ENCODE results near the gene METTL26.

Gene METTL26

DNA sequence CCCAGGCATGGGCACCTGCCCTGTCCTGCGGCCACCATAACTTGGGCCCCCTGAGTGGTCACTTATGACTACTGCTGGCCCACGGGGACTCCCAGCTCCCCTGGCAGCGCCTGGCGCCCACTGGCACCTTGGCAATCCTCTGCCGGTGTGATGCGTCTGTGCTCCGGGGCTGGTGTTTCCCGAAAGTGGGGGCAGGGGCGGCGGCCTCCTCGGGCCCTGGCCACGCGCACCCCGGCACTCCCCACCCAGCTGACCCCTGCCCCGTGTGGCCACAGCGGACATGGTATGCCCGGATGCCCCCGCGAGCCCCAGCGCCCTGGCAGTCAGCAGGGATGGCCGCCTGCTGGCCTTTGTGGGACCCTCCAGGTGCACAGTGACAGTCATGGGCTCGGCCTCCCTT lies 21.4 kb upstream of the METTL26 start:
- Histone ChIP-seq H3K36me3 (ENCODE audit: control insufficient read depth in 1 of 2, insufficient read depth in 2 of 2, low read length in 2 of 2) (peaks cover 0 to 16% of the 10 kb centered on the region in 2 donors), H3K27ac (ENCODE audit: low read depth, low read length) (no peak overlapping the region)

DNA sequence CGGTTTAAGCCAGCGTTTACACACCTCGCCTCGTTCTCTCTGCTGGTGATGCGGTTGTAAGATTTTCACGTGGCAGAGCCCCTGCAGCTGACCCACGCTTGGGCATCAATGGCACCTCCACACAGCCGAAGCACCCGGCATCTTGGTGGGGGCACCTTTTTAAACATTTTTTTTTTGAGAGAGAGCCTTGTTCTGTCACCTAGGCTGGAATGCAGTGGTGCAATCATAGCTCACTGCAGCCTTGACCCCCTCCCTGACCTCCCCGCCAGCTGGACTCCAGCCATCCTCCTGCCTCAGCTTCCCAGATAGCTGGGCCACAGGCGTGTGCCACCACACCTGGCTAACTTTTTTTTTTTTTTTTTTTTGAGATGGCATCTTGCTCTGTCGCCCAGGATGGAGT lies 17.9 kb upstream of the METTL26 start:
- Histone ChIP-seq H3K9ac (ENCODE audit: low read depth in 1 of 2, low read length in 2 of 2) (no peak overlapping the region), H3K4me3 (ENCODE audit: low read depth in 1 of 2, low read length in 2 of 2) (no peak overlapping the region), H3K36me3 (ENCODE audit: control insufficient read depth in 1 of 2, insufficient read depth in 2 of 2, low read length in 2 of 2) (peaks cover 0 to 15% of the 10 kb centered on the region in 2 donors), H3K9me3 (ENCODE audit: control insufficient read depth in 1 of 2, low read length in 2 of 2) (no peaks in the 10 kb centered on the region), H3K27me3 (ENCODE audit: control insufficient read depth in 1 of 2, insufficient read depth in 2 of 2, low read length in 2 of 2) (no peaks in the 10 kb centered on the region), H3K27ac (ENCODE audit: low read depth, low read length) (no peak overlapping the region), H3K4me1 (ENCODE audit: control insufficient read depth in 1 of 2, insufficient read depth in 2 of 2, low read length in 2 of 2) (peaks cover 10 to 12% of the 10 kb centered on the region in 2 donors)

More for the DNA sequence above, 21.4 kb upstream of the METTL26 start:
- Histone ChIP-seq H3K9me3 (ENCODE audit: control insufficient read depth in 1 of 2, low read length in 2 of 2) (no peaks in the 10 kb centered on the region), H3K27me3 (ENCODE audit: control insufficient read depth in 1 of 2, insufficient read depth in 2 of 2, low read length in 2 of 2) (no peaks in the 10 kb centered on the region), H3K9ac (ENCODE audit: low read depth in 1 of 2, low read length in 2 of 2) (no peak overlapping the region), H3K4me1 (ENCODE audit: control insufficient read depth in 1 of 2, insufficient read depth in 2 of 2, low read length in 2 of 2) (peaks cover 3 to 13% of the 10 kb centered on the region in 2 donors), H3K4me3 (ENCODE audit: low read depth in 1 of 2, low read length in 2 of 2) (no peak overlapping the region)

DNA sequence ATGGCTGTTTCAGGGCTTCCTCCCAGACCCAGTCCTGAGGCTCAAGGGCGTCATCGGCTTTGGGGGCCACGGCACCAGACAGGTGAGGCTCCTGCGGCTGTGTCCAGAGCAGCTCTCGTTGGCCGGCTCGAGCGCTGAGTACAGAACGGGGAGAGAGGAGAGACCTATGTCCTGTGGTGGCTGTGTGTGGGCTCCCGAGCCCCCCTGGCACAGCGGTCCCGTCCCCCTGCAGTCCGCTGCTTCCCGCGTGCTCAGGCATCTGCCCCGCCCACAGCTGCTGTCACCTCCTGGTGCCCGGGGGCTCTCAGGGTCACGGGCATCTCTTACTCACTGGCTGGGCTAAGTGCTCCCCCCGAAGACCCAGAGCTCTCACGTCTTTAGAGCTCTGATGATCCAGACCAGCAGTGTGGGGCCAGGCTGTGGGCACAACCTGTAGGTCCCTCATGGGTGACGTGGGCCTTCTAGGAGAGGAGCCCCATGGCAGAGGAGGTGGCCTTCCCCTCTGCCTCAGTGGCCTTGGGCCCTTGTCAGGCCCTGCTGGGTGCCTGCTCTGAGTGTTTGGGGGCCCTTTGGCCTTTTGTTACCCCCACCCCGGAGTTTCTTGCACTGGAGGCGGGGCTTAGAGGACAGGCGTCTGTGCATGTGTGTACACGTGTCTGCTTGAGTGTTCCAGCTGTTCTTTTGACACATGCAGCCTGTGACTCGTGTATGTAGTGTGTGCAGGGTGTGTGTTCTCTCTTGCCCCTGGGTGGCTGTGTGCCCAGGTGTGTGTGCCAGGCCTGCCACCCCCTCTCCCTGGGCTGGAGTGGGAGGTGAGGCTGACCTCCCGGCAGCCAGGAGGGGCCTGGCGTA lies 16.6 kb upstream of the METTL26 start:
- no peak overlapping the region for H3K9ac ChIP-seq (ENCODE audit: low read depth in 1 of 2, low read length in 2 of 2)
- peaks cover 20 to 21% of the 10 kb centered on the region in 2 donors for H3K4me1 ChIP-seq (ENCODE audit: control insufficient read depth in 1 of 2, insufficient read depth in 2 of 2, low read length in 2 of 2)
- no peak overlapping the region for H3K4me3 ChIP-seq (ENCODE audit: low read depth in 1 of 2, low read length in 2 of 2)
- peaks cover 0 to 3% of the 10 kb centered on the region in 2 donors for H3K36me3 ChIP-seq (ENCODE audit: control insufficient read depth in 1 of 2, insufficient read depth in 2 of 2, low read length in 2 of 2)
- H3K27me3 ChIP-seq (ENCODE audit: control insufficient read depth in 1 of 2, insufficient read depth in 2 of 2, low read length in 2 of 2): no peaks in the 10 kb centered on the region
- H3K27ac ChIP-seq (ENCODE audit: low read depth, low read length): no peak overlapping the region
- no peaks in the 10 kb centered on the region for H3K9me3 ChIP-seq (ENCODE audit: control insufficient read depth in 1 of 2, low read length in 2 of 2)

DNA sequence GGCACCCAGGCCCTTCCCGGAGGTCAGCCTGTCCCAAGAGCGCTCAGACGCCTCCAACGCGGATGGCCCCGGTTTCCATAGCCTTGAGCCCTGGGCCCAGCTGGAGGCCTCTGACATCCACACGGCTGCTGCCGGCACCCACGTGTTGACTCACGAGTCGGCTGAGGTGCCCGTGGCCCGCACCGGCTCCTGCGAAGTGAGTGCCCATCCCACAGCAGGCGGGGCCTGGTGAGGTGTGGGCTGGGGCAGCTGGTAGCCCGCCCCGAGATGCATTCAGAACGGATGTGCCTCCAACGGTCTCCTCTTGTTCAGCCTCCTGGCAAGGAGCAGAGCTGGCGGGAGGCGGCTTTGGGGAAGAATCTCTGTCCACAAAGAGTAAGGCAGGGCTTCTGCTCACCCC lies 15.7 kb upstream of the METTL26 start:
- Histone ChIP-seq H3K36me3 (ENCODE audit: control insufficient read depth in 1 of 2, insufficient read depth in 2 of 2, low read length in 2 of 2) (peaks cover 0 to 3% of the 10 kb centered on the region in 2 donors), H3K27me3 (ENCODE audit: control insufficient read depth in 1 of 2, insufficient read depth in 2 of 2, low read length in 2 of 2) (no peaks in the 10 kb centered on the region), H3K9ac (ENCODE audit: low read depth in 1 of 2, low read length in 2 of 2) (no peak overlapping the region), H3K9me3 (ENCODE audit: control insufficient read depth in 1 of 2, low read length in 2 of 2) (no peaks in the 10 kb centered on the region), H3K4me3 (ENCODE audit: low read depth in 1 of 2, low read length in 2 of 2) (no peak overlapping the region), H3K27ac (ENCODE audit: low read depth, low read length) (no peak overlapping the region), H3K4me1 (ENCODE audit: control insufficient read depth in 1 of 2, insufficient read depth in 2 of 2, low read length in 2 of 2) (peaks cover 28 to 30% of the 10 kb centered on the region in 2 donors)

DNA sequence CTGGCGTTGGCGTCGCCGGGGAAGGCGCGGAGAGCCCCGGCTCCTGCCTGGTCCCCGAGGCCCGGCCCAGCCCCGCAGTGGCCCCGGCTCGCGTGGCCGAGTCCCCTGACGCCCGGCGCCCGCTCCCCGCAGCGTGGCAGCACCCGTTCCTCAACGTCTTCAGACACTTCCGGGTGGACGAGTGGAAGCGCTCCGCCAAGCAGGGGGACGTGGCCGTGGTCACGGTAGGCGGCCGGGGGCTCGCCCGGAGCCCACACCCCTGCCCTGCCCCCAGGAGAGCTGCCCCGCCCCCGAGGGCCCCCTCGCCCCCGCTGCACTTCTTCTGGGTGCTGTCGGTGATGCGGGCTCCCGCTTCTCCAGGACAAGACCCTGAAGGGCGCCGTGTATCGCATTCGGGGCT lies 13.5 kb upstream of the METTL26 start:
- Histone ChIP-seq H3K27me3 (ENCODE audit: control insufficient read depth in 1 of 2, insufficient read depth in 2 of 2, low read length in 2 of 2) (no peaks in the 10 kb centered on the region), H3K4me1 (ENCODE audit: control insufficient read depth in 1 of 2, insufficient read depth in 2 of 2, low read length in 2 of 2) (peaks cover 46 to 47% of the 10 kb centered on the region in 2 donors), H3K27ac (ENCODE audit: low read depth, low read length) (no peak overlapping the region), H3K9ac (ENCODE audit: low read depth in 1 of 2, low read length in 2 of 2) (peak overlapping the region; percentile 38 to 92), H3K4me3 (ENCODE audit: low read depth in 1 of 2, low read length in 2 of 2) (peak overlapping the region; percentile 67 to 89), H3K36me3 (ENCODE audit: control insufficient read depth in 1 of 2, insufficient read depth in 2 of 2, low read length in 2 of 2) (no peaks in the 10 kb centered on the region), H3K9me3 (ENCODE audit: control insufficient read depth in 1 of 2, low read length in 2 of 2) (no peaks in the 10 kb centered on the region)

DNA sequence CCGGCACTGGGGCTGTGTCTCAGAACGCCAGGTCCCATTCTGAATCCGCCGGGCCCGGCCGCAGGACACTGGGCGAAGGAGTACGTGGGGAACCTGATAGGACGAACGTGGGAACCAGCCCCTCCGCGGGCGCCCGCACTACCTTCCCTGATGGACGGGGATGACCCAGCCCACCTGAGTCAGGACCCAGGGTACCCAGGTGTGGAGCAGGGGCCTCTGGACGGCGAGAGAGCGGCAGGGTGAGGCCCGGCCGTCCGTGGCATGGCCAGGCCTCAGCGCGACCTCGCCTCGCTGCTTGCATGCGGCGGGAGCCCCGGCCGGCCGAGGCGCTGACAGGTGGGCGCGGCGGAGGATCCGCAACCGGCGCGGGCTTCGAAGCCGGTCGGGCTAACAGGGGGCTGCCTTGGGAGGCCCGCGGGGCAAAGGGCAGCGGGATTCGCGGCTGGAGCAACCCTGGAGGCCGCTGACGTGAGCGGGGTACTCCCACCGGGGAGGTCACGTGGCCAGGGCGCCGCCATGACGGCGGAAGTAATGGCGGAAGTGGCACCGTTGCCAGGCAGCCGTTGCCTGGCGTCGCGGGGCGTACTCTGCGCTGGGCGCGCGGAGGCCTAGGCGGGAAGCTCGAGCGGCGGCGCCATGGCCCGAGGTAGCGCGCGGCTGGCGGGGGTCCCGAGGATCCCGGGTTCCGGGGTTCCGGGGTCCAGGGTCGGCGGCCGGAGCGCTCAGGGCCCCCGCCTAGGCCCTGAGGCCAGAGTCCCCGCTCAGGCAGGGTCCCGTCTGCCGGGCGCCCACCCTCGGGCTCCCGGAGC lies 12.9 kb upstream of the METTL26 start, which contains the start of gene WDR90:
Gene WDR90 (plus strand): TSS at position 585 of the 809 bp plus-strand sequence. CDS start 52 bp downstream, at position 637.
- Histone ChIP-seq H3K27ac (ENCODE audit: low read depth, low read length) (peak within 1 kb of the TSS; percentile 90), H3K4me1 (ENCODE audit: control insufficient read depth in 1 of 2, insufficient read depth in 2 of 2, low read length in 2 of 2) (peaks cover 51 to 53% of the 10 kb centered on the region in 2 donors), H3K9ac (ENCODE audit: low read depth in 1 of 2, low read length in 2 of 2) (peak within 1 kb of the TSS; percentile 82 to 92), H3K36me3 (ENCODE audit: control insufficient read depth in 1 of 2, insufficient read depth in 2 of 2, low read length in 2 of 2) (no peaks in the 10 kb centered on the region), H3K4me3 (ENCODE audit: low read depth in 1 of 2, low read length in 2 of 2) (peak within 1 kb of the TSS; percentile 67 to 89), H3K27me3 (ENCODE audit: control insufficient read depth in 1 of 2, insufficient read depth in 2 of 2, low read length in 2 of 2) (no peaks in the 10 kb centered on the region), H3K9me3 (ENCODE audit: control insufficient read depth in 1 of 2, low read length in 2 of 2) (no peaks in the 10 kb centered on the region)

DNA sequence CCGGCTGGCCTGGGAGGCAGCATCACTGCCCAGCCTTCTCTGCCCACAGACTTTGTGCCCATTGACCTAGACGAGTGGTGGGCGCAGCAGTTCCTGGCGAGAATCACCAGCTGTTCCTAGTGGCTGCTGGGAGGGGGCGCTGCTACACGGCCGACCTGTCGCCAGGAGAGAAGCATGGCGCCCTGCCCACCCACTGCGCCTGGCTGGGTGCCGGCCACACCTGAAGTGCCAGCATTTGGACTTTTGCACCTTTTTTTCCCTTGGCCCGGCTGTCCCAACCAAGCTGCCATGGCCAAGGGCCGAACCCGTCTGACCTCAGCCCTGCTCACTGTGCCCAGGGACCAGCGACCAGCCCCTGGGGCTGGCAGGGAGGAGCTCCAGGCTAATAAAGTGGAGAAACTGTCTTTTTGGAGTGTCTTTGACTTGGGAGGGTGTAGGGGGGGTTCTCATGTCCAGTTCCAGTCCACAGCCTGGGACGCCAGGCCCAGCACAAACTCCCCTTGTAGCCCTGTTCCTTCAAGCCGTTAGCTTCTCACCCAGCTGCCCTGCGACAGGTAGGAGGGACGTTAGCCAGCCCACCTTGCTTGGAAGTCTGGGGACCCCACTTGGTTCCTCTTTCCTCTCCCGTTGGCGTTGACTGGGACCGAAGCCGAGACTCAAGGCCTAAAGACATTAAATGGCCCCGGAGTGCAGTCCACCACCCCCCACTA lies 12.1 kb upstream of the METTL26 start:
- Histone ChIP-seq H3K27ac (ENCODE audit: low read depth, low read length) (peak overlapping the region; percentile 90), H3K4me3 (ENCODE audit: low read depth in 1 of 2, low read length in 2 of 2) (peak overlapping the region; percentile 67 to 89), H3K36me3 (ENCODE audit: control insufficient read depth in 1 of 2, insufficient read depth in 2 of 2, low read length in 2 of 2) (no peaks in the 10 kb centered on the region), H3K9me3 (ENCODE audit: control insufficient read depth in 1 of 2, low read length in 2 of 2) (no peaks in the 10 kb centered on the region), H3K9ac (ENCODE audit: low read depth in 1 of 2, low read length in 2 of 2) (peak overlapping the region; percentile 82 to 92), H3K4me1 (ENCODE audit: control insufficient read depth in 1 of 2, insufficient read depth in 2 of 2, low read length in 2 of 2) (peaks cover 52 to 59% of the 10 kb centered on the region in 2 donors), H3K27me3 (ENCODE audit: control insufficient read depth in 1 of 2, insufficient read depth in 2 of 2, low read length in 2 of 2) (no peaks in the 10 kb centered on the region)

DNA sequence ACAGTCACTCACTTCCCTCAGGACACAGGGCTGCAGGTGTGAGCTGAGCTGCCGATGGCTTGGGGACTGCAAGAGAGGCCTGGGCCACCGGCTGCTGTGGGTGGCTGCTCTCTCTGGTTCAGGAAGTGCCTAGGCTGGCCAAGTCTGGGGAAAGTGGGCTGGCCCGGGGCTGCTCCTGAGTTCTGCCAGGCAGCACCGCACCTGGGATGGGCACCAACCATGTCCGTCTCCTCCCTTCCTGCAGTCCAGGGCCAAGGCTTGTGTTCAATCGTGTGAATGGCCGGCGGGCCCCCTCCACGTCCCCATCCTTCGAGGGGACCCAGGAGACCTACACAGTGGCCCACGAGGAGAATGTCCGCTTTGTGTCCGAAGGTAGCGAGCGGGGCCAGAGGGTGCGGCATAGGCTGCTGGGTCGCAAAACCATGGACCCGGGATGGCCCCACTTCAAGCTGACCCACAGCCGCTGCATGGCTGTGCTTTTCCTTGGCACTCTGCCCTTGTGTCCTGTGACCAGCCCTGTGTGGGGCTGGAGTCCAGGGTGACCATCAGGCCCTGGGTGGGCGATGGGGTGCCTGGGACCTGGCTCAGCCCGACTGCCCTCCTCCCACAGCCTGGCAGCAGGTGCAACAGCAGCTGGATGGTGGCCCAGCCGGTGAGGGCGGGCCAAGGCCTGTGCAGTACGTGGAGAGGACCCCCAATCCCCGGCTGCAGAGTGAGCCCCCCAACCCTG lies 11.2 kb upstream of the METTL26 start:
- Histone ChIP-seq H3K4me1 (ENCODE audit: control insufficient read depth in 1 of 2, insufficient read depth in 2 of 2, low read length in 2 of 2) (peaks cover 61 to 67% of the 10 kb centered on the region in 2 donors), H3K27ac (ENCODE audit: low read depth, low read length) (peak overlapping the region; percentile 77), H3K9ac (ENCODE audit: low read depth in 1 of 2, low read length in 2 of 2) (peak overlapping the region; percentile 59 to 92), H3K4me3 (ENCODE audit: low read depth in 1 of 2, low read length in 2 of 2) (peak overlapping the region; percentile 67 to 89), H3K36me3 (ENCODE audit: control insufficient read depth in 1 of 2, insufficient read depth in 2 of 2, low read length in 2 of 2) (no peaks in the 10 kb centered on the region), H3K9me3 (ENCODE audit: control insufficient read depth in 1 of 2, low read length in 2 of 2) (no peaks in the 10 kb centered on the region), H3K27me3 (ENCODE audit: control insufficient read depth in 1 of 2, insufficient read depth in 2 of 2, low read length in 2 of 2) (no peaks in the 10 kb centered on the region)

DNA sequence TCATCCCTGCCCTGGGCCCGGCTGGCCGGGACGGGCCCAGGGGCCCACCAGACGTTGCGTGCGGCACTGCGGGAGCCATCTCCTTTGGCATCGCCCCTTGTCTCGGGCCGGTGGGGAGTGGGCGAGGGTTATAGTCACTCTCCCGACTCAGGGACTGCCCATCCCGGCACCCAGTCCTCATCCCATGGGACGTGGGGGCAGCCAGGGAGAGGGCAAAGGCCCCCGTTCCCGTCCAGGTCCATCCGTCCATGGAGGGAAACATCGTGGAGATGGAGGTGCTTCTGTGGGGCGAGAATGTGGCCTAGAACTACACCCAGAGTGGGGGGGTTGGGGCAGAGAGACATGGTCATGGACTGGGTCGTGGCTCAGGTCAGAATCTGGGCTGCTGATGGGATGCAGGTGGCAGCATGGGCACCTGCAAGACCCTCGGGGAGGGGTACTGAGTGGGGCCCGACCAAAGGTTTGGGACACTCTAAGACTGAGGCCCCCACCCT lies 10.6 kb upstream of the METTL26 start:
- H3K27ac ChIP-seq (ENCODE audit: low read depth, low read length): peak overlapping the region; percentile 77
- peak overlapping the region in 1 of 2 donors; percentile 59 for H3K9ac ChIP-seq (ENCODE audit: low read depth in 1 of 2, low read length in 2 of 2)
- peak overlapping the region in 1 of 2 donors; percentile 11 for H3K4me3 ChIP-seq (ENCODE audit: low read depth in 1 of 2, low read length in 2 of 2)

More for the DNA sequence above, 10.6 kb upstream of the METTL26 start:
- H3K4me1 ChIP-seq (ENCODE audit: control insufficient read depth in 1 of 2, insufficient read depth in 2 of 2, low read length in 2 of 2): peaks cover 61 to 67% of the 10 kb centered on the region in 2 donors
- H3K36me3 ChIP-seq (ENCODE audit: control insufficient read depth in 1 of 2, insufficient read depth in 2 of 2, low read length in 2 of 2): no peaks in the 10 kb centered on the region
- H3K27me3 ChIP-seq (ENCODE audit: control insufficient read depth in 1 of 2, insufficient read depth in 2 of 2, low read length in 2 of 2): no peaks in the 10 kb centered on the region
- H3K9me3 ChIP-seq (ENCODE audit: control insufficient read depth in 1 of 2, low read length in 2 of 2): no peaks in the 10 kb centered on the region
